ENCODE results near the gene GRK1.
"Not testable (repeated sequence)": the region's sequence is repeated elsewhere in the genome, so short reads cannot be mapped to it uniquely, and the experiment has no call there.

The GRK1 gene

DNA sequence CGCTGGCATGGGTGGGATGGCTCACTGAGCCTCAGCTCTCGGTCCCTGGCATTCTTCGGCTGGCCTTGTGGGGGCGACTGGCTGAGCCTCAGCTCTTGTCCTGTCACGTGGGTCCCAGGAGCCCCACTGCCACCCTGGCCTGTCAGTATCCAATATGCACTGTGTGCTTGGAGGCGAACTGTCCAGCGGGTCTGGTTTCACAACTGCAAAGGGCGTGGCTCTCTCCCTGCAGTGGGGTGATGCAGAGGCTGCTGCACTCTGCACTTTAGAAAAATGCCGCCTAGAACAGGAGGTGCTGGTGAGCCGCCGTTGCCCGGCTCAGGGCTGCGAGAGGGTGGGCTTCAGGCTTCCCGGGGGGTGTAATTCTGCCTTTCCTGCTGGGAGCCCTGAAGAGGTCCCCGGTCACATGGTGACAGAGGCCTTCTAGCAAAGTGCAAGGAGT, 75.0 kb downstream of the GRK1 start:
- TF ChIP-seq, protein P1, sequence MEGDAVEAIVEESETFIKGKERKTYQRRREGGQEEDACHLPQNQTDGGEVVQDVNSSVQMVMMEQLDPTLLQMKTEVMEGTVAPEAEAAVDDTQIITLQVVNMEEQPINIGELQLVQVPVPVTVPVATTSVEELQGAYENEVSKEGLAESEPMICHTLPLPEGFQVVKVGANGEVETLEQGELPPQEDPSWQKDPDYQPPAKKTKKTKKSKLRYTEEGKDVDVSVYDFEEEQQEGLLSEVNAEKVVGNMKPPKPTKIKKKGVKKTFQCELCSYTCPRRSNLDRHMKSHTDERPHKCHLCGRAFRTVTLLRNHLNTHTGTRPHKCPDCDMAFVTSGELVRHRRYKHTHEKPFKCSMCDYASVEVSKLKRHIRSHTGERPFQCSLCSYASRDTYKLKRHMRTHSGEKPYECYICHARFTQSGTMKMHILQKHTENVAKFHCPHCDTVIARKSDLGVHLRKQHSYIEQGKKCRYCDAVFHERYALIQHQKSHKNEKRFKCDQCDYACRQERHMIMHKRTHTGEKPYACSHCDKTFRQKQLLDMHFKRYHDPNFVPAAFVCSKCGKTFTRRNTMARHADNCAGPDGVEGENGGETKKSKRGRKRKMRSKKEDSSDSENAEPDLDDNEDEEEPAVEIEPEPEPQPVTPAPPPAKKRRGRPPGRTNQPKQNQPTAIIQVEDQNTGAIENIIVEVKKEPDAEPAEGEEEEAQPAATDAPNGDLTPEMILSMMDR (IDR thresholded peaks at IDR 0.05; ENCODE audit: low read length, missing control alignments): peak; percentile 22
- peak; percentile 41 for DNase-seq (ENCODE audit: low read depth)
- no peak overlapping the region for H3K4me3 ChIP-seq (replicated peaks; ENCODE audit: low read depth, low read length)

DNA sequence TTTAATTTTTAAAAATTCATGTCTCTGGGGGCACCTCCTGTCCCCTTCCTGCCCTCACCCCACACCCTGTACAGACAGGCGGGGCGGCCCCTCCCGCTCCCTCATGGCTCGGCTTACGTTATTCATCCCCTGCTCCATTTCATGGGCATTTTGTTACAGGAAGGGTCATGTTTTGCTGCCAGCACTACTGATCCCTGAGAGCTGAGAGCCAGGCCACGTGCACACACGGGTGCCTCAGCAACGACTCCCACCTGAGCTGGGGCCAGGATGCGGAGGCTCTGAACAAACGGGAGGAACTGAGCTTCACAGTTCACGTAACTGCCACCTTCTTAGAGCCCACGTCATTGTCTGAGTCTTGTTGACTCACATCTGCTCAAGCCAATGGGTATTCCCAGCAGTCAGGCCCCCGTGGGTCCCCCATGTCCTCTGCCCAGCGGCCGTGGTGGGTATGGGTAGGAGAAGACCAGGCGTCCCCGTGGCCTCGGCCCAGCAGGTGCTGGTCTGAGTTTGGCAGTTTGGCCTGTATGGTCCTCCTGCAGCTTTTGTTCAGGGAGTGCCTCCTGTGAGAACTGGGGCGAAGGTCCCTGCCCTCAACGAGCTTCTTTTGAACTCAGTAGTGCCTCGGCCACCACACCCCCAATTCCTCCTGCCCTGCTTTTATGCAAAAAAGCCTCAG, 75.6 kb downstream of the GRK1 start:
- TF ChIP-seq, protein P1 (IDR thresholded peaks at IDR 0.05; ENCODE audit: low read length, missing control alignments): no peak
- H3K4me3 ChIP-seq (replicated peaks; ENCODE audit: low read depth, low read length): no peak overlapping the region
- no peak for DNase-seq (ENCODE audit: low read depth)

DNA sequence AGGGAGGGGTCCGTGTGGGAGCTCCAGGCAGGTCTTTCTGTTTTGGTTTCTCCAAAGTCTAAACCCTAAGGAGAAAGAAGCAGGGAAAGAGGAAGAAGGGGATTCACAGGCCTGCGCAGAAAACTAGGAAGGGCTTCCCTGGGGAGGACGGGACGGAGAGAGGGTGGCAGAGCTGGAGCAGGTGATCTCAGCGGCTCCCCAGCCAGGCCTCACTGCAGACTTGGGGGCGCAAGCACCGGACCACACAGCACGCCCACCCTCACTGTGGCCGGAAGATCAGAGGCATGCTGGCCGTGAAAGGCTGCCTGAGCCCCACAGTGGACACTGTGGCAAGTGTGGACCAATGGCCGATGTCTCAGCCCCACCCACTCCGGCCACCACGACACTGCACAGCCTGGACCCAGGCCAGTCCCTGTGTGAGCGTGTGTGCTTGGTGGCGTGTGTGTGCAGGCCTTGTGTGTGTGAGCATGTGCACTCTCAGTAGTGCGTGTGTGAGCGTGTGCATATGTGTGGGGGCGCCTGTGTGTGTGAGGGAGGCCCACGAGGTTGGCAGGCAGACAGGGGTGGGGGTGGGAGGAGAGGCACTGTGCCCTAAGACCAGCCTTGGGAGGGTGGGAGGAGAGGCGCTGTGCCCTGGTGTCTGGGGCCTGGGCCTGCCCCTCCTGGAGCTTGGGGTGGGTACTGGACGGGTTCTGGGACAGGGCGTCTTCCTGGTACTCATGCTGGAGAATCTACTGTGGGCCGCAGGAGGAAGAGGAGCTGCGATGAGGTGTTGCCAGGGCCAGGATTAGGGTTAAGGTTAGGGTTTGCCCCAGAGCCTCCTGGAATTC, 76.6 kb downstream of the GRK1 start:
- no peak overlapping the region for H3K4me3 ChIP-seq (replicated peaks; ENCODE audit: low read depth, low read length)
- no peak for DNase-seq (ENCODE audit: low read depth)
- TF ChIP-seq, protein P1 (IDR thresholded peaks at IDR 0.05; ENCODE audit: low read length, missing control alignments): no peak

DNA sequence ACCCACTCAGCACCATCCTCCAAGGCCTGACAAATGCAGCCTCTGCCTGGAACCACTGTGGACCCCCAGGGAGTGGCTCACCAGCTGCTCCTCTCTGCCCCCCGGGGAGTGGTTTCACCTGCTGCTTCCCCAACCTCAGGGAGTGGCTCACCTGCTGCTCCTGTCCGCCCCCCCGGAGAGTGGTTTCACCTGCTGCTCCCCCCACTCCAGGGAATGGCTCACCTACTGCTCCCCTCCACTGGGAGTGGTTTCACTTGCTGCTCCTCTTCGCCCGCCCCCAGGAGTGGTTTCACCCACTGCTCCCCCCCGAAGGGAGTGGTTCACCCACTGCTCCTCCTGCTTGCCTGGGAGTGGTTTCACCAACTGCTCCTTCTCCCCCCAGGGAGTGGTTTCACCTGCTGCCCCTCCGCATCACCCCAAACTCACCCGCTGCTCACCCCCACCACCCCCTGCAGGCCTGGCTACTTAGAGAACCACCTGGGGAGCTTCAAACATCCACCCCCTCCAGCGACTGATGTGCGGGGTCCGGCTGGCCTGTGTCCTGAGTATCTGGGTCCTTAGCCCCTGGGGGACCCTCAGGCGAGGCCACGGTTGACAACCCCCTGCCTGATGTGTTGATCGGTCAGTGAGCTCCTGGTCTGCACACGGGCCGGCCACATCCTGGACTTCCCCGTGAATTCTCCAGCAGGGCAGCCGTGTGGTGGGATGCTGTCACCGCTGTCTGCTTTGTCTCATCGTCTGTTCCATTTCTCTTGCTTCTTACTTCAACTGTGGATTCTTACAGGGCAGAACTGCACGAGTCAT, 77.4 kb downstream of the GRK1 start:
- TF ChIP-seq, protein P1 (IDR thresholded peaks at IDR 0.05; ENCODE audit: low read length, missing control alignments): no peak
- no peak overlapping the region for H3K4me3 ChIP-seq (replicated peaks; ENCODE audit: low read depth, low read length)
- DNase-seq (ENCODE audit: low read depth): no peak

DNA sequence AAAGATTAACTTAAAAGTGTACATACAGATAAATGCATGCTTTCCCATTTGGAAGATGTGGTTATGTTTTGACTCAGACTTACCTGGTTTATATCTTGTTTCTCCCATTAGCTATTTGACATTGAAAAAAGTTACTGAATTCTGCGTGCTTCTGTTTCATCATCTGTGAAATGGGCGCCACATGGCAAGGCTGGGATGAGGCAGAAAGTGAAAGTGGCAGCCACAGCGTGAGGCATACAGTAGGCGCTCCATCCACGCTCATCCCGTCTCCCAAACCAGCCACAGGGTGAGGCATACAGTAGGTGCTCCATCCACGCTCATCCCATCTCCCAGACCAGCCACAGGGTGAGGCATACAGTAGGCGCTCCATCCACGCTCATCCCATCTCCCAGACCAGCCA, 78.0 kb downstream of the GRK1 start:
- no peak for DNase-seq (ENCODE audit: low read depth)
- H3K4me3 ChIP-seq (replicated peaks; ENCODE audit: low read depth, low read length): no peak overlapping the region
- TF ChIP-seq, protein P1 (IDR thresholded peaks at IDR 0.05; ENCODE audit: low read length, missing control alignments): no peak

DNA sequence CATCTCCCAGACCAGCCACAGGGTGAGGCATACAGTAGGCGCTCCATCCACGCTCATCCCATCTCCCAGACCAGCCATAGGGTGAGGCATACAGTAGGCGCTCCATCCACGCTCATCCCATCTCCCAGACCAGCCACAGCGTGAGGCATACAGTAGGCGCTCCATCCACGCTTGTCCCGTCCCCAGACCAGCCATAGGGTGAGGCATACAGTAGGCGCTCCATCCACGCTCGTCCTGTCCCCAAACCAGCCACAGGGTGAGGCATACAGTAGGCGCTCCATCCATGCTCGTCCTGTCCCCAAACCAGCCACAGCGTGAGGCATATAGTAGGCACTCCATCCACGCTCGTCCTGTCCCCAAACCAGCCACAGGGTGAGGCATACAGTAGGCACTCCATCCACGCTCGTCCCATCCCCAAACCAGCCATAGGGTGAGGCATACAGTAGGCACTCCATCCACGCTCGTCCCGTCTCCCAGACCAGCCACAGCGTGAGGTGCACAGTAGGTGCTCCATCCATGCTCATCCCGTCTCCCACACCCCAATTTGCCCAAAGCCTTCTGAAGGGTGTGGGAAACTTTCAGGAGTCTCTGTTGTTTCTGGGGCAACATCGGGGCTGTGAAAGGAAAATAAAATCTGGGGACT, 78.6 kb downstream of the GRK1 start:
- not testable (repeated sequence) for H3K4me3 ChIP-seq (replicated peaks; ENCODE audit: low read depth, low read length); DNase-seq (ENCODE audit: low read depth)

Data from fibroblast of pulmonary artery (primary cell).